ENCODE measurements around the gene PINK1. TPM values are rescaled to one million over a fixed set of nuclear protein-coding genes. Genes with fewer than 3 reads are reported as not detected.

PINK1 gene
- total and polyA plus RNA-seq, 2 of the 13 experiments (the other 11 are each of a cell fraction or from before 2014, with no cell fraction given), result 15.3 to 16.1 TPM

DNA sequence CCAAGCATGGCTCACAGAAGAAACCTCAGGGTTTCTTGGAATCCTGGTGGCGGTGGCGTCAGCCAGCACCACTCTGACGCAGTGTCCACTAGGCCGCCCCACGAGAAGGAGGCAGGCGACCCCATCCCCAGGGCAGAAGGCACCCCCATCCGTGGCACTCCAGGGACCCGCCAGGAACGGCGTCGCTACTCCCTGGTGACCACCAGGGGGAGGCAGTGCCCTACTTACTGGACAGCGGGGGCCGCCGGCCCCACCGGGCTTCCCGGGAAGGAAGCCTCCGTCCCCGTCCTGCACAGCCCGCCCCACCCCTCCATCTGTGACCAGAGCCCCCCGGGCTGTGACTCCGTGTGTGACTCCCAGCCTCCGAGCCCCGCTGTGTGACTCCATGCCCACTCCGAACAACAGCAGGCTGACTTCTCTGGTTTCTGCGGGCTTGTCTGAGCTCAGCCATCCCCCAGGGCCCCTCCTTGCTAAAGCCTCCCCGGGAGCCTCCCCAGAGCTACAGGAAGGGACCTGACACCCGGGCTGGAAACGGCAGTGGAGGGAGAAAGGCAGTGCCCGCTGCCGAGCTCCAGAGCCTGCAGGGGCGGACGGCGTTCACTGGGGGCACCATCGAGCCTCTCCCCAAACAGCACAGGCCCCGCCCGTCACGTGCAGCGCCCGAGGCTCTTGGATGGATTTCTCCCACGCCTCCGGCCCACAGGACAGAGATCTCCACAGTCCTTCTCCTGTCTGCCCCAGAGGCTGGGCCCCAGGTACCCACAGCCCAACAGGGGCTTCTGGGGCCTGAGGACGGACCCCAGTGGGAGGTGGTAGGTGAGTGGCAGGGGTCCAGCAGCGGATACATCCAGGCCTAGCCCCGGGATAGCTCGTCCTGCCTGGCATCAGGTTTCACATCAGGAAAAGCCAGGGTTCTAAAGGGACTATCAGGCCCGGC, 63.4 kb downstream of the PINK1 start (continued):
- TF ChIP-seq, protein P1, sequence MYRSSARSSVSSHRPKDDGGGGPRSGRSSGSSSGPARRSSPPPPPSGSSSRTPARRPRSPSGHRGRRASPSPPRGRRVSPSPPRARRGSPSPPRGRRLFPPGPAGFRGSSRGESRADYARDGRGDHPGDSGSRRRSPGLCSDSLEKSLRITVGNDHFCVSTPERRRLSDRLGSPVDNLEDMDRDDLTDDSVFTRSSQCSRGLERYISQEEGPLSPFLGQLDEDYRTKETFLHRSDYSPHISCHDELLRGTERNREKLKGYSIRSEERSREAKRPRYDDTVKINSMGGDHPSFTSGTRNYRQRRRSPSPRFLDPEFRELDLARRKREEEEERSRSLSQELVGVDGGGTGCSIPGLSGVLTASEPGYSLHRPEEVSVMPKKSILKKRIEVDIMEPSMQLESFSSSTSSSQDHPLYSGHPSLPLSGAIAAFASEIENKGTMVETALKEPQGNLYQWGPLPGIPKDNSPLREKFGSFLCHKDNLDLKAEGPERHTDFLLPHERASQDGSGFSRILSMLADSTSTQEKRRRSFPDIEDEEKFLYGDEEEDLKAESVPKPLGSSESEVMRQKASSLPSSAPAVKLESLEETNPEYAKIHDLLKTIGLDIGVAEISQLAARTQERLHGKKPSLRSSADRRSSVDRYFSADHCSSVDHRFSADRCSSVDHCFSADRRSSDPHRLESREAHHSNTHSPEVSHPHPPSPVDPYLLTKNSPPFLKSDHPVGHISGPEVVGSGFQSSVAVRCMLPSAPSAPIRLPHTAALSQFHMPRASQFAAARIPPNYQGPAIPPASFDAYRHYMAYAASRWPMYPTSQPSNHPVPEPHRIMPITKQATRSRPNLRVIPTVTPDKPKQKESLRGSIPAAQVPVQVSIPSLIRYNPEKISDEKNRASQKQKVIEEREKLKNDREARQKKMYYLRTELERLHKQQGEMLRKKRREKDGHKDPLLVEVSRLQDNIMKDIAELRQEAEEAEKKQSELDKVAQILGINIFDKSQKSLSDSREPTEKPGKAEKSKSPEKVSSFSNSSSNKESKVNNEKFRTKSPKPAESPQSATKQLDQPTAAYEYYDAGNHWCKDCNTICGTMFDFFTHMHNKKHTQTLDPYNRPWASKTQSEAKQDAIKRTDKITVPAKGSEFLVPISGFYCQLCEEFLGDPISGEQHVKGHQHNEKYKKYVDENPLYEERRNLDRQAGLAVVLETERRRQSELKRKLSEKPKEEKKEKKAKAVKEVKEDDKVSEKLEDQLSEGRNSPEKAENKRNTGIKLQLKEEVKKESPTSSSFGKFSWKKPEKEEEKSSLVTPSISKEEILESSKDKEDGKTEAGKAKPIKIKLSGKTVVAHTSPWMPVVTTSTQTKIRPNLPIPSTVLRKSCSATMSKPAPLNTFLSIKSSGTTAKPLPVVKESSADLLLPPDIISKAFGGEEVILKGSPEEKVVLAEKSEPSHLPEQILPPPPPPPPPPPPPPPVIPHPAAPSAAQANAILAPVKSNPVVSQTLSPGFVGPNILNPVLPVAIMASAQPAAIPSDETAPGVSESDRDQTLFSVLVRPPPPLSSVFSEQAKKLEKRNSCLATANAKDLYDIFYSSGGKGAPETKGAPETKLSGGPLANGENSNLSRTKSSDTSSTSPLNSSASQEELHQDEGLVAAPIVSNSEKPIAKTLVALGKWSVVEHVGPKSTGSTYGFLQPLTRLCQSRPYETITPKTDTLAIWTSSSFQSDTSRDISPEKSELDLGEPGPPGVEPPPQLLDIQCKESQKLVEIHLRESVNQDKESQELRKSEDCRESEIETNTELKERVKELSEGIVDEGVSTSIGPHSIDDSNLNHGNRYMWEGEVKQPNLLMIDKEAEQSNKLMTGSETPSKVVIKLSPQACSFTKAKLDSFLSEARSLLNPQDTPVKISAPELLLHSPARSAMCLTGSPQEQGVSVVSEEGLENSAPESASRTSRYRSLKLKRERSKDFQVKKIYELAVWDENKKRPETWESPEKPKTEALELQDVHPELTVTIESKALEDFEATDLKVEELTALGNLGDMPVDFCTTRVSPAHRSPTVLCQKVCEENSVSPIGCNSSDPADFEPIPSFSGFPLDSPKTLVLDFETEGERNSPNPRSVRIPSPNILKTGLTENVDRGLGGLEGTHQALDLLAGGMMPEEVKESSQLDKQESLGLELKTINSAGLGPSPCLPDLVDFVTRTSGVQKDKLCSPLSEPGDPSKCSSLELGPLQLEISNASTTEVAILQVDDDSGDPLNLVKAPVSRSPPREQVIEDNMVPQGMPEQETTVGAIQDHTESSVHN (CRISPR knock-in tag; IDR thresholded peaks at IDR 0.05), result no peak
- no peak for TF ChIP-seq KDM6A (CRISPR knock-in tag; IDR thresholded peaks at IDR 0.05; ENCODE audit: low read depth)
- TF ChIP-seq TRIM24 (CRISPR knock-in tag; IDR thresholded peaks at IDR 0.05), result no peak
- peak; percentile 63 for TF ChIP-seq ZSCAN25 (CRISPR knock-in tag; IDR thresholded peaks at IDR 0.05)
- TF ChIP-seq ZIK1 (CRISPR knock-in tag; IDR thresholded peaks at IDR 0.05; ENCODE audit: borderline replicate concordance, low read depth), result no peak
- TF ChIP-seq SETDB1 (CRISPR knock-in tag; IDR thresholded peaks at IDR 0.05; ENCODE audit: borderline replicate concordance), result no peak
- TF ChIP-seq ZNF598 (CRISPR knock-in tag; IDR thresholded peaks at IDR 0.05; ENCODE audit: borderline replicate concordance), result peak; percentile 55; the same call in 1 of the 2 replicates
- TF ChIP-seq TCF7 (IDR thresholded peaks at IDR 0.05; ENCODE audit: low read depth), result no peak
- no peak for TF ChIP-seq ZNF83 (CRISPR knock-in tag; IDR thresholded peaks at IDR 0.05; ENCODE audit: borderline replicate concordance)
- TF ChIP-seq SP5 (CRISPR knock-in tag; IDR thresholded peaks at IDR 0.05; ENCODE audit: borderline replicate concordance, low read depth), result peak; percentile 3; the same call in 1 of the 2 replicates
- TF ChIP-seq, protein P2, sequence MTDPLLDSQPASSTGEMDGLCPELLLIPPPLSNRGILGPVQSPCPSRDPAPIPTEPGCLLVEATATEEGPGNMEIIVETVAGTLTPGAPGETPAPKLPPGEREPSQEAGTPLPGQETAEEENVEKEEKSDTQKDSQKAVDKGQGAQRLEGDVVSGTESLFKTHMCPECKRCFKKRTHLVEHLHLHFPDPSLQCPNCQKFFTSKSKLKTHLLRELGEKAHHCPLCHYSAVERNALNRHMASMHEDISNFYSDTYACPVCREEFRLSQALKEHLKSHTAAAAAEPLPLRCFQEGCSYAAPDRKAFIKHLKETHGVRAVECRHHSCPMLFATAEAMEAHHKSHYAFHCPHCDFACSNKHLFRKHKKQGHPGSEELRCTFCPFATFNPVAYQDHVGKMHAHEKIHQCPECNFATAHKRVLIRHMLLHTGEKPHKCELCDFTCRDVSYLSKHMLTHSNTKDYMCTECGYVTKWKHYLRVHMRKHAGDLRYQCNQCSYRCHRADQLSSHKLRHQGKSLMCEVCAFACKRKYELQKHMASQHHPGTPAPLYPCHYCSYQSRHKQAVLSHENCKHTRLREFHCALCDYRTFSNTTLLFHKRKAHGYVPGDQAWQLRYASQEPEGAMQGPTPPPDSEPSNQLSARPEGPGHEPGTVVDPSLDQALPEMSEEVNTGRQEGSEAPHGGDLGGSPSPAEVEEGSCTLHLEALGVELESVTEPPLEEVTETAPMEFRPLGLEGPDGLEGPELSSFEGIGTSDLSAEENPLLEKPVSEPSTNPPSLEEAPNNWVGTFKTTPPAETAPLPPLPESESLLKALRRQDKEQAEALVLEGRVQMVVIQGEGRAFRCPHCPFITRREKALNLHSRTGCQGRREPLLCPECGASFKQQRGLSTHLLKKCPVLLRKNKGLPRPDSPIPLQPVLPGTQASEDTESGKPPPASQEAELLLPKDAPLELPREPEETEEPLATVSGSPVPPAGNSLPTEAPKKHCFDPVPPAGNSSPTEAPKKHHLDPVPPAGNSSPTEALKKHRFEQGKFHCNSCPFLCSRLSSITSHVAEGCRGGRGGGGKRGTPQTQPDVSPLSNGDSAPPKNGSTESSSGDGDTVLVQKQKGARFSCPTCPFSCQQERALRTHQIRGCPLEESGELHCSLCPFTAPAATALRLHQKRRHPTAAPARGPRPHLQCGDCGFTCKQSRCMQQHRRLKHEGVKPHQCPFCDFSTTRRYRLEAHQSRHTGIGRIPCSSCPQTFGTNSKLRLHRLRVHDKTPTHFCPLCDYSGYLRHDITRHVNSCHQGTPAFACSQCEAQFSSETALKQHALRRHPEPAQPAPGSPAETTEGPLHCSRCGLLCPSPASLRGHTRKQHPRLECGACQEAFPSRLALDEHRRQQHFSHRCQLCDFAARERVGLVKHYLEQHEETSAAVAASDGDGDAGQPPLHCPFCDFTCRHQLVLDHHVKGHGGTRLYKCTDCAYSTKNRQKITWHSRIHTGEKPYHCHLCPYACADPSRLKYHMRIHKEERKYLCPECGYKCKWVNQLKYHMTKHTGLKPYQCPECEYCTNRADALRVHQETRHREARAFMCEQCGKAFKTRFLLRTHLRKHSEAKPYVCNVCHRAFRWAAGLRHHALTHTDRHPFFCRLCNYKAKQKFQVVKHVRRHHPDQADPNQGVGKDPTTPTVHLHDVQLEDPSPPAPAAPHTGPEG (CRISPR knock-in tag; IDR thresholded peaks at IDR 0.05), result no peak; the same call in 1 of the 2 replicates
- no peak for TF ChIP-seq ZKSCAN5 (CRISPR knock-in tag; IDR thresholded peaks at IDR 0.05)
- TF ChIP-seq, protein P3, sequence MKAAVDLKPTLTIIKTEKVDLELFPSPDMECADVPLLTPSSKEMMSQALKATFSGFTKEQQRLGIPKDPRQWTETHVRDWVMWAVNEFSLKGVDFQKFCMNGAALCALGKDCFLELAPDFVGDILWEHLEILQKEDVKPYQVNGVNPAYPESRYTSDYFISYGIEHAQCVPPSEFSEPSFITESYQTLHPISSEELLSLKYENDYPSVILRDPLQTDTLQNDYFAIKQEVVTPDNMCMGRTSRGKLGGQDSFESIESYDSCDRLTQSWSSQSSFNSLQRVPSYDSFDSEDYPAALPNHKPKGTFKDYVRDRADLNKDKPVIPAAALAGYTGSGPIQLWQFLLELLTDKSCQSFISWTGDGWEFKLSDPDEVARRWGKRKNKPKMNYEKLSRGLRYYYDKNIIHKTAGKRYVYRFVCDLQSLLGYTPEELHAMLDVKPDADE (CRISPR knock-in tag; IDR thresholded peaks at IDR 0.05), result no peak

All from HepG2 (cell line).